NB4 (cell line): ENCODE measurements around the gene SLC25A47.

ENCODE experiments used
- POLR2A ChIP-seq: IDR thresholded peaks from 2 replicates; pipeline ENCODE4 v1.6.1; 2011; ENCODE audit warnings: mild to moderate bottlenecking; ENCODE audit not compliant: insufficient read length; ENCODE audit errors: extremely low read depth
- TF ChIP-seq, protein P1 (sequence below): IDR thresholded peaks from 2 replicates; pipeline ENCODE4 v1.6.1; 2011; ENCODE audit warnings: low read depth, low read length

DNA sequence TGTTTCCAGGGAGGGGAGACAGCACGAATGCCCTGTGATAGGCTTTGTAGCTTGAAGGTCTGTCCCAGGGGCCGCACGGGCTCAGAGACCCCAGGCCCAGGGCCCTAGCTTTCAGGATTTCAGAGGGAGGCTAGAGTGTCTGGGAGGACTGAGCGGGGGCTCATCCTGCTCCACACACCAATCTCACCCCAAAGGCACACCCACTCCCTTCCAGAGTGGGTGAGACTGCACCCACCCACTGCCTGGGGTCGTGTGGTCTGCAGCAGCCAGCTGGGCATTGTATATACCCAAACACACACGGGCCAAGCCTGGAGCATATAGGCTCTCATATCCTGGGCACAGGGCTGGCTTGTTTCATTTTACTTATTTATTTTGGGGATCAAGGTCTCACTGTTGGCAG, 5.8 kb upstream of the SLC25A47 start:
- TF ChIP-seq, protein P1, sequence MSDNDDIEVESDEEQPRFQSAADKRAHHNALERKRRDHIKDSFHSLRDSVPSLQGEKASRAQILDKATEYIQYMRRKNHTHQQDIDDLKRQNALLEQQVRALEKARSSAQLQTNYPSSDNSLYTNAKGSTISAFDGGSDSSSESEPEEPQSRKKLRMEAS = no peak
- no peak for TF ChIP-seq POLR2A
